Activated T-cell treated with anti-CD3 and anti-CD28 coated beads, Interleukin-2, amount 50 U/mL, for 24 hours (primary cell): ENCODE measurements around the gene FAM227B.
"Not testable (repeated sequence)": the region's sequence is repeated elsewhere in the genome, so short reads cannot be mapped to it uniquely, and the experiment has no call there.

Experiments used
- DNase-seq: peaks from one replicate; pipeline ENCODE4 v3.0.0-alpha.2; 2020
- H3K27ac Mint-ChIP-seq: 2 replicates; pipeline ENCODE4 v1.8.0; 2020; ENCODE audit warnings: mild to moderate bottlenecking, mixed read lengths
- H3K27me3 Mint-ChIP-seq: 2 replicates; pipeline ENCODE4 v1.8.0; 2020; ENCODE audit warnings: mixed read lengths
- H3K36me3 Mint-ChIP-seq: 2 replicates; pipeline ENCODE4 v1.8.0; 2020; ENCODE audit warnings: low read depth, mixed read lengths
- H3K4me1 Mint-ChIP-seq: 2 replicates; pipeline ENCODE4 v1.8.0; 2020; ENCODE audit warnings: low read depth, mixed read lengths
- H3K4me3 Mint-ChIP-seq: 2 replicates; pipeline ENCODE4 v1.8.0; 2020; ENCODE audit warnings: mild to moderate bottlenecking, moderate library complexity, mixed read lengths
- H3K9me3 Mint-ChIP-seq: 2 replicates; pipeline ENCODE4 v1.8.0; 2020; ENCODE audit warnings: mixed read lengths

FAM227B gene

GRCh38 chr15:49570672-49571071, 49.9 kb downstream of the FAM227B start:
- Mint-ChIP-seq H3K4me1 (no peaks in the 10 kb centered on the region), H3K9me3 (peaks cover 32% of the 10 kb centered on the region), H3K36me3 (peaks cover 20% of the 10 kb centered on the region), H3K27ac (no peak overlapping the region), H3K27me3 (no peaks in the 10 kb centered on the region), H3K4me3 (no peak overlapping the region)
- DNase-seq = no peak

- Mint-ChIP-seq H3K9me3 (peaks cover 32% of the 10 kb centered on the region), H3K27ac (no peak overlapping the region), H3K4me3 (no peak overlapping the region), H3K36me3 (peaks cover 19% of the 10 kb centered on the region), H3K27me3 (no peaks in the 10 kb centered on the region), H3K4me1 (no peaks in the 10 kb centered on the region)
- no peak for DNase-seq
Observed at GRCh38 chr15:49570174-49570573, 50.4 kb downstream of the FAM227B start.

GRCh38 chr15:49560045-49560444, 60.6 kb downstream of the FAM227B start:
- Mint-ChIP-seq H3K9me3 (peaks cover 47% of the 10 kb centered on the region), H3K4me3 (no peak overlapping the region), H3K36me3 (peaks cover 17% of the 10 kb centered on the region), H3K27ac (no peak overlapping the region), H3K27me3 (no peaks in the 10 kb centered on the region), H3K4me1 (no peaks in the 10 kb centered on the region)
- no peak for DNase-seq

- no peaks in the 10 kb centered on the region for H3K27me3 Mint-ChIP-seq
- H3K9me3 Mint-ChIP-seq = peaks cover 59% of the 10 kb centered on the region
- no peak overlapping the region for H3K27ac Mint-ChIP-seq
- no peaks in the 10 kb centered on the region for H3K4me1 Mint-ChIP-seq
- H3K36me3 Mint-ChIP-seq = peaks cover 17% of the 10 kb centered on the region
- no peak for DNase-seq
- no peak overlapping the region for H3K4me3 Mint-ChIP-seq
Observed at GRCh38 chr15:49558929-49559328, 61.7 kb downstream of the FAM227B start.

- no peak overlapping the region for H3K27ac Mint-ChIP-seq
- H3K9me3 Mint-ChIP-seq = peaks cover 54% of the 10 kb centered on the region
- H3K4me3 Mint-ChIP-seq = no peak overlapping the region
- H3K4me1 Mint-ChIP-seq = no peaks in the 10 kb centered on the region
- H3K27me3 Mint-ChIP-seq = no peaks in the 10 kb centered on the region
- H3K36me3 Mint-ChIP-seq = peaks cover 10% of the 10 kb centered on the region
- DNase-seq = no peak
Observed at GRCh38 chr15:49556437-49556836, 64.2 kb downstream of the FAM227B start.

- H3K36me3 Mint-ChIP-seq, DNase-seq, H3K4me1 Mint-ChIP-seq: not testable (repeated sequence)
Observed at GRCh38 chr15:49550342-49550741, 70.3 kb downstream of the FAM227B start.

GRCh38 chr15:49538520-49538919, 82.1 kb downstream of the FAM227B start:
- no peaks in the 10 kb centered on the region for H3K27me3 Mint-ChIP-seq
- no peaks in the 10 kb centered on the region for H3K4me1 Mint-ChIP-seq
- H3K36me3 Mint-ChIP-seq = no peaks in the 10 kb centered on the region
- no peak for DNase-seq
- H3K4me3 Mint-ChIP-seq = no peak overlapping the region
- no peak overlapping the region for H3K27ac Mint-ChIP-seq
- H3K9me3 Mint-ChIP-seq = peaks cover 24% of the 10 kb centered on the region

More at GRCh38 chr15:49550342-49550741, 70.3 kb downstream of the FAM227B start:
- H3K4me3 Mint-ChIP-seq, H3K27me3 Mint-ChIP-seq, H3K27ac Mint-ChIP-seq: not testable (repeated sequence)
- H3K9me3 Mint-ChIP-seq = peaks cover 43% of the 10 kb centered on the region

- Mint-ChIP-seq H3K9me3 (peaks cover 15% of the 10 kb centered on the region), H3K27ac (no peak overlapping the region), H3K4me3 (no peak overlapping the region), H3K4me1 (no peaks in the 10 kb centered on the region), H3K27me3 (peaks cover 4% of the 10 kb centered on the region), H3K36me3 (no peaks in the 10 kb centered on the region)
- DNase-seq = no peak
Observed at GRCh38 chr15:49530092-49530491, 90.5 kb downstream of the FAM227B start.

GRCh38 chr15:49528289-49528688, 92.3 kb downstream of the FAM227B start:
- H3K27me3 Mint-ChIP-seq = peaks cover 7% of the 10 kb centered on the region
- no peak overlapping the region for H3K27ac Mint-ChIP-seq
- peaks cover 13% of the 10 kb centered on the region for H3K9me3 Mint-ChIP-seq
- no peak for DNase-seq
- H3K36me3 Mint-ChIP-seq = no peaks in the 10 kb centered on the region
- no peaks in the 10 kb centered on the region for H3K4me1 Mint-ChIP-seq
- no peak overlapping the region for H3K4me3 Mint-ChIP-seq

GRCh38 chr15:49521802-49522201, 98.8 kb downstream of the FAM227B start:
- no peak overlapping the region for H3K4me3 Mint-ChIP-seq
- peaks cover 18% of the 10 kb centered on the region for H3K9me3 Mint-ChIP-seq
- H3K27ac Mint-ChIP-seq = no peak overlapping the region
- no peaks in the 10 kb centered on the region for H3K4me1 Mint-ChIP-seq
- H3K27me3 Mint-ChIP-seq = peaks cover 13% of the 10 kb centered on the region
- no peak for DNase-seq
- H3K36me3 Mint-ChIP-seq = no peaks in the 10 kb centered on the region

- DNase-seq, H3K36me3 Mint-ChIP-seq, H3K4me1 Mint-ChIP-seq, H3K27ac Mint-ChIP-seq, H3K9me3 Mint-ChIP-seq, H3K27me3 Mint-ChIP-seq, H3K4me3 Mint-ChIP-seq: not testable (repeated sequence)
Observed at GRCh38 chr15:49512739-49513138, 107.9 kb downstream of the FAM227B start.

GRCh38 chr15:49507261-49507660, 113.4 kb downstream of the FAM227B start:
- peaks cover 9% of the 10 kb centered on the region for H3K9me3 Mint-ChIP-seq
- no peaks in the 10 kb centered on the region for H3K27me3 Mint-ChIP-seq
- no peak for DNase-seq
- H3K4me3 Mint-ChIP-seq = no peak overlapping the region
- H3K36me3 Mint-ChIP-seq = no peaks in the 10 kb centered on the region
- H3K4me1 Mint-ChIP-seq = no peaks in the 10 kb centered on the region
- no peak overlapping the region for H3K27ac Mint-ChIP-seq

GRCh38 chr15:49506341-49506740, 114.3 kb downstream of the FAM227B start:
- H3K9me3 Mint-ChIP-seq = peaks cover 9% of the 10 kb centered on the region
- no peaks in the 10 kb centered on the region for H3K27me3 Mint-ChIP-seq
- no peaks in the 10 kb centered on the region for H3K4me1 Mint-ChIP-seq
- no peak overlapping the region for H3K27ac Mint-ChIP-seq
- no peak overlapping the region for H3K4me3 Mint-ChIP-seq
- H3K36me3 Mint-ChIP-seq = no peaks in the 10 kb centered on the region
- DNase-seq = no peak

- no peak overlapping the region for H3K27ac Mint-ChIP-seq
- H3K27me3 Mint-ChIP-seq = no peaks in the 10 kb centered on the region
- peaks cover 15% of the 10 kb centered on the region for H3K9me3 Mint-ChIP-seq
- no peaks in the 10 kb centered on the region for H3K36me3 Mint-ChIP-seq
- no peak for DNase-seq
- H3K4me3 Mint-ChIP-seq = no peak overlapping the region
- H3K4me1 Mint-ChIP-seq = no peaks in the 10 kb centered on the region
Observed at GRCh38 chr15:49501586-49501985, 119.0 kb downstream of the FAM227B start.

- no peaks in the 10 kb centered on the region for H3K4me1 Mint-ChIP-seq
- no peak for DNase-seq
- no peak overlapping the region for H3K4me3 Mint-ChIP-seq
- H3K36me3 Mint-ChIP-seq = no peaks in the 10 kb centered on the region
- H3K27ac Mint-ChIP-seq = no peak overlapping the region
- peaks cover 5% of the 10 kb centered on the region for H3K9me3 Mint-ChIP-seq
- H3K27me3 Mint-ChIP-seq = no peaks in the 10 kb centered on the region
Observed at GRCh38 chr15:49495993-49496753, 124.4 kb downstream of the FAM227B start.

GRCh38 chr15:49494842-49495241, 125.8 kb downstream of the FAM227B start:
- no peak overlapping the region for H3K27ac Mint-ChIP-seq

More at GRCh38 chr15:49494842-49495241, 125.8 kb downstream of the FAM227B start:
- no peaks in the 10 kb centered on the region for H3K4me1 Mint-ChIP-seq
- H3K9me3 Mint-ChIP-seq = no peaks in the 10 kb centered on the region
- no peaks in the 10 kb centered on the region for H3K27me3 Mint-ChIP-seq
- H3K36me3 Mint-ChIP-seq = no peaks in the 10 kb centered on the region
- H3K4me3 Mint-ChIP-seq = no peak overlapping the region
- DNase-seq = no peak
